Astrocyte (in vitro differentiated cells and primary cell): ENCODE data around the gene PRSS36.

Source experiments
- EZH2 ChIP-seq: IDR thresholded peaks from 2 replicates; pipeline ENCODE4 v1.6.1; 2012; ENCODE audit warnings: mild to moderate bottlenecking, low read length, inconsistent platforms; ENCODE audit not compliant: insufficient read depth
- TF ChIP-seq, protein P1 (sequence below): IDR thresholded peaks from 2 replicates; pipeline ENCODE4 v1.5.1; 2011; ENCODE audit warnings: low read depth, mild to moderate bottlenecking, inconsistent platforms, low read length, moderate library complexity; ENCODE audit not compliant: insufficient read depth

DNA sequence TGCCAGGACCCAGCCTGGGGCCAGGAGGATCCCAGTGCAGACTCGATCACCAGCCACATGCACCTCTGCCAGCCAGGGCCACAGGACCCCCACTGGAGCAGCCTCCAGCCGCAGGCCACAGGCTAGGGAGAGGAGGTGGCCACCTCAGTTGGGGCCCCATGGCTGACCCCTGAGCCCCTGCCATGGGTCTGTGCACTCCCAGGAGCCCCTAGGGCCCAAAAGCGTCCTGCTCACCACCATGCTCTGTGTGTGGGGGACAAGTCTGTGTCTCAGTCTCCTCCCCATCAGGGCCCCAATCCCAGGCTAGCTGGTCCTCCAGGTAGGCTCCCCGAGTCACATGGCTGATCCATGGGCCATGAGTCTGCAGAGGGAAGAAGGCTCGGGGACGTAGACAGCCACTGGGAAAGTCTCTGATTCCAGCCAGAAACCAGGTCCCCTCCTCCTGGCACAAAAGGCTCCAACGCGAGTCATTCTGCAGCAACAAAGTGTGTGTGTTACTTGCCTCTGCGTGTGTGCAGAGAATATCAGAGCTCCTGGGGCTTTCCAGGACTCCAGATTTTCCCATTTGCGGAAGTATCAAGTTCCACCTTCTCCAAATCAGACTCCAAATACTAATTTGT is 8.3 kb downstream of the PRSS36 start:
- TF ChIP-seq, protein P1, sequence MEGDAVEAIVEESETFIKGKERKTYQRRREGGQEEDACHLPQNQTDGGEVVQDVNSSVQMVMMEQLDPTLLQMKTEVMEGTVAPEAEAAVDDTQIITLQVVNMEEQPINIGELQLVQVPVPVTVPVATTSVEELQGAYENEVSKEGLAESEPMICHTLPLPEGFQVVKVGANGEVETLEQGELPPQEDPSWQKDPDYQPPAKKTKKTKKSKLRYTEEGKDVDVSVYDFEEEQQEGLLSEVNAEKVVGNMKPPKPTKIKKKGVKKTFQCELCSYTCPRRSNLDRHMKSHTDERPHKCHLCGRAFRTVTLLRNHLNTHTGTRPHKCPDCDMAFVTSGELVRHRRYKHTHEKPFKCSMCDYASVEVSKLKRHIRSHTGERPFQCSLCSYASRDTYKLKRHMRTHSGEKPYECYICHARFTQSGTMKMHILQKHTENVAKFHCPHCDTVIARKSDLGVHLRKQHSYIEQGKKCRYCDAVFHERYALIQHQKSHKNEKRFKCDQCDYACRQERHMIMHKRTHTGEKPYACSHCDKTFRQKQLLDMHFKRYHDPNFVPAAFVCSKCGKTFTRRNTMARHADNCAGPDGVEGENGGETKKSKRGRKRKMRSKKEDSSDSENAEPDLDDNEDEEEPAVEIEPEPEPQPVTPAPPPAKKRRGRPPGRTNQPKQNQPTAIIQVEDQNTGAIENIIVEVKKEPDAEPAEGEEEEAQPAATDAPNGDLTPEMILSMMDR, result no peak
- TF ChIP-seq EZH2, result no peak
